Loucy (cell line): ENCODE measurements around the gene KCNJ11.

ENCODE experiments used
- CTCF ChIP-seq: fragments of 200-600 bp; sonication (generic); conservative IDR thresholded peaks from 2 replicates; pipeline ENCODE4 v1.5.1; 2014; ENCODE audit warnings: mild to moderate bottlenecking, antibody characterized with exemption, low read length
- EZH2phosphoT487 ChIP-seq: fragments of 200-600 bp; IDR thresholded peaks from 2 replicates; pipeline ENCODE4 v1.6.1; 2018; ENCODE audit warnings: antibody characterized with exemption, mild to moderate bottlenecking, moderate library complexity, borderline replicate concordance

GRCh38 chr11:17399236-17399635, 10.8 kb upstream of the KCNJ11 start:
- TF ChIP-seq CTCF (no peak), EZH2phosphoT487 (no peak)
